Measurements from ENCODE around the gene CUL9.

The CUL9 gene

DNA sequence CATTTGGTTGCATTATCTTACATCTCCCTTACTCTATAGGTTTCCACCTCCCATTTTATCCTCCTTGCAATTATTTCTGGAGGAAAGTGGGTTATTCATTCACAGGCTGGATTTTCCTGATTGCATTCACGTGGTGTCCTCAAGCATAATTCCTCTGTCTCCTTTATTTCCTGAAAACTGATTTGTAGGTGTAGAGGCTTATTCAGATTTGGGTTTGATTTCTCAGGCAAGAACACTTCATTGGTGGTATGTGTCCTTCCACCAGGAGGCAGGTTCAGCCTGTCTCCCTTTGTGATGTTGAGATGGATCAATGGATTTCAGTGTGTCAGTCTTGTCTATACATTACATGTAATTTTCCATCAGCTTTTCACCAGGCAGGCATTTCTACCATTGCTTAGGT, 30.0 kb downstream of the CUL9 start:
- DNase-seq (ENCODE audit: low spot score): no peak
- TF ChIP-seq, protein P1, sequence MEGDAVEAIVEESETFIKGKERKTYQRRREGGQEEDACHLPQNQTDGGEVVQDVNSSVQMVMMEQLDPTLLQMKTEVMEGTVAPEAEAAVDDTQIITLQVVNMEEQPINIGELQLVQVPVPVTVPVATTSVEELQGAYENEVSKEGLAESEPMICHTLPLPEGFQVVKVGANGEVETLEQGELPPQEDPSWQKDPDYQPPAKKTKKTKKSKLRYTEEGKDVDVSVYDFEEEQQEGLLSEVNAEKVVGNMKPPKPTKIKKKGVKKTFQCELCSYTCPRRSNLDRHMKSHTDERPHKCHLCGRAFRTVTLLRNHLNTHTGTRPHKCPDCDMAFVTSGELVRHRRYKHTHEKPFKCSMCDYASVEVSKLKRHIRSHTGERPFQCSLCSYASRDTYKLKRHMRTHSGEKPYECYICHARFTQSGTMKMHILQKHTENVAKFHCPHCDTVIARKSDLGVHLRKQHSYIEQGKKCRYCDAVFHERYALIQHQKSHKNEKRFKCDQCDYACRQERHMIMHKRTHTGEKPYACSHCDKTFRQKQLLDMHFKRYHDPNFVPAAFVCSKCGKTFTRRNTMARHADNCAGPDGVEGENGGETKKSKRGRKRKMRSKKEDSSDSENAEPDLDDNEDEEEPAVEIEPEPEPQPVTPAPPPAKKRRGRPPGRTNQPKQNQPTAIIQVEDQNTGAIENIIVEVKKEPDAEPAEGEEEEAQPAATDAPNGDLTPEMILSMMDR (IDR thresholded peaks at IDR 0.05; ENCODE audit: extremely low read depth, missing control alignments): no peak

DNA sequence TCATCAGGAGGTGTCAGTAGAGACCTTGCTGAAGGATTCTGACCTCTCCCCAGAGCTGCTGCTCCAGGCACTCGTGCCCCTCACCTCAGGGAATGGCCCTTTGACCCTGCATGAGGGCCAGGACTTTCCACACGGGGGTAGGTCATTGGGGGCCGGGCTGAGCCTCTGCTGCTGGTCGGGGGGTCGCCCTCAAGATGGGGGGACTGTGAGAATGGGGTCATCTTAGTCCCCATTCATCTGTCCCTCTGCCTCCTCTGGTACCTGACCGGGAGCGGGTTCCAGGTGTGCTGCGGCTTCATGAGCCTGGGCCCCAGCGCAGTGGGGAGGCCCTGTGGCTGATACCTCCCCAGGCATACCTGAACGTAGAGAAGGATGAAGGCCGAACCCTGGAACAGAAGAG, 31.4 kb downstream of the CUL9 start:
- no peak for DNase-seq (ENCODE audit: low spot score)
- TF ChIP-seq, protein P1 (IDR thresholded peaks at IDR 0.05; ENCODE audit: extremely low read depth, missing control alignments): no peak

DNA sequence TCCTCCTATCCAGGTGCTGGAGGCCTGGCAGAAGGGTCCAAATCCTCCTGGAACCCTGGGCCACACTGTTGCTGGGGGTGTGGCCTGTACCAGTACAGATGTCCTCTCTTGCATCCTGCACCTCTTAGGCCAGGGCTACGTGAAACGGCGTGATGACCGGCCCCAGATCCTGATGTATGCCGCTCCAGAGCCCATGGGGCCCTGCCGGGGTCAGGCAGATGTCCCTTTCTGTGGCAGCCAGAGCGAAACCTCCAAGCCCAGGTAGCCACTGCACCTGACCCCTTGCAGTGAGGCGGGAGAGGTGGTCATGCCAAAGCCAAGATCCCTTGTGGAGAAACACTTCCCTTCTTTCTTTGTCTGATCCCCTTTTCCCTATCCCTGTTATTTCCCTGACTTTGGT, 33.1 kb downstream of the CUL9 start:
- TF ChIP-seq, protein P1 (IDR thresholded peaks at IDR 0.05; ENCODE audit: extremely low read depth, missing control alignments): no peak
- no peak for DNase-seq (ENCODE audit: low spot score)

DNA sequence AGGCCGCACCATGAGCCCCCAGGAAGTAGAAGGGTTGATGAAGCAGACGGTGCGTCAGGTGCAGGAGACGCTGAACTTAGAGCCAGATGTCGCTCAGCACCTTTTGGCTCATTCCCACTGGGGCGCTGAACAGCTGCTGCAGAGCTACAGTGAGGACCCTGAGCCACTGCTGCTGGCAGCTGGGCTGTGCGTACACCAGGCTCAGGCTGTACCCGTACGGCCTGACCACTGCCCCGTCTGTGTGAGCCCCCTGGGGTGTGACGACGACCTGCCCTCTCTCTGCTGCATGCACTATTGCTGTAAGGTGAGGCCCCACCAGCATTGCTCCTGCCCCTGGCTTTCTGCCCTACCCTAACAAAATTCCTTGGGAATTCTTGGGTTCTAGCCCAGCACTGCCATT, 34.2 kb downstream of the CUL9 start:
- TF ChIP-seq, protein P1 (IDR thresholded peaks at IDR 0.05; ENCODE audit: extremely low read depth, missing control alignments): no peak
- no peak for DNase-seq (ENCODE audit: low spot score)

DNA sequence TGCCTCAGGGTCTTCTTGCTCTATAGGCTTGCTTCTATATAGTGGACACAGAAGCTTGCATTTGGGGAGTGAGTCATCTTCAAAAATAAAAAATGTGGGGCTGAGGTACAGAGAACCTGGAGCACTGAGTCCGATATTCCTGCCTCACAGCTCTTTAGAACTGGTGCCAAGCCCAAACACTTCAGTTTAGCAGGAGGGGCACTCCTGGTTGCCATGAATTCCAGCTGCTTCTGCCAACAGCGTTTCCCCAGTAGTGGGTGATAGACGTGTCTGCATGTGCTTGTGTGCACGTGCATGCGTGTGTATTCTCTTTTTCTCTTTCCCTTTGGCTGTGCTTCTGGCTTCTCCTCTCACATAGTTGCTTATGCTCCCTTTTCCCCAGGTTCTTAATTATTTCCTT, 35.4 kb downstream of the CUL9 start:
- TF ChIP-seq, protein P1 (IDR thresholded peaks at IDR 0.05; ENCODE audit: extremely low read depth, missing control alignments): no peak
- DNase-seq (ENCODE audit: low spot score): no peak

DNA sequence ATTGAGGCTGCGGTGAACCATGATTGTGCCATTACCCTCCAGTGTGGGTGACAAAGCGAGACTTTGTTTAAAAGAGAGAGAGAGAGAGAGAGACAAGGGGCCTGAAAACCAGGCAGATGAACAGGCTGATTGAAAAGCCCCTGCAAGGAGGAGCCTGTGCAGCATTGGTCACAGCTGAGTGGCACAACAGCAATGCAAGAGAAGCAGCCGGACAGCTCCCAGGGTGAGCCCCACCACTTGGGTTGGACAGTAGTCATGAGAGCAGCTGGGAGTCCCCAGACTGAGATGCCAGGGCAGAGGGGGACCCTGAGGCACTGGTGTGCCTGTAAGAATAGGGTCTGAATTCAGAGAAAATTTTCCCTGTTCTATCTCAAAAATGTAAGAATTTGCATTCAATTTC, 37.1 kb downstream of the CUL9 start:
- DNase-seq (ENCODE audit: low spot score): no peak
- TF ChIP-seq, protein P1 (IDR thresholded peaks at IDR 0.05; ENCODE audit: extremely low read depth, missing control alignments): no peak

DNA sequence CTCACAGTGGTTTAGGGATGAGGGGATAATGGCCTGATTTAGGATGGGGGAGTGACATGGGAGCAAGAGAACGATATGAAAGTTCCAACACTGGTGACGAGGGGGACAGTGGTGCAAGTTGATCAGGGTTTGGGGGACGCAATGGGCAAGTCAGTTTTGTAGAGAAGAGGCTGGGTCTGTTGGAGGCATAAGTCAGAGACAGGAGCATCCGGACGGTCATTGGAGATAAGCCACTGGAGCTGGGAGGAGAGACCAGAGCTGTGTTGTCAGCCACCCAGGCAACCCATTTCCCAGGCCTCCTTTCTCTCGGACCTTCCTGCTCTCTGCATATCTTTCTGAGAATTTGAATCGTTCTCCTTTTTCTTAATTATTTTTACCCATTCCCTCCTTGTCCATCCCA, 37.8 kb downstream of the CUL9 start:
- no peak for DNase-seq (ENCODE audit: low spot score)
- TF ChIP-seq, protein P1 (IDR thresholded peaks at IDR 0.05; ENCODE audit: extremely low read depth, missing control alignments): no peak

All from GM20000 (cell line).